HCT116 (cell line): ENCODE results near the gene GDI1.

ENCODE experiments used
- EGR1 ChIP-seq: IDR thresholded peaks from 2 replicates; pipeline ENCODE4 v1.6.1; 2012; ENCODE audit warnings: low read depth
- EZH2 ChIP-seq: fragments of 200-600 bp; sonication (generic); IDR thresholded peaks from 2 replicates; pipeline ENCODE4 v1.6.1; 2017; ENCODE audit warnings: antibody characterized with exemption, mixed run types
- EZH2phosphoT487 ChIP-seq: fragments of 200-600 bp; IDR thresholded peaks from 2 replicates; pipeline ENCODE4 v1.6.1; 2018; ENCODE audit warnings: antibody characterized with exemption, borderline replicate concordance
- JUND ChIP-seq: IDR thresholded peaks from 2 replicates; pipeline ENCODE4 v1.6.1; 2012
- MAX ChIP-seq: IDR thresholded peaks from 2 replicates; pipeline ENCODE4 v1.6.1; 2012
- RAD21 ChIP-seq: IDR thresholded peaks from 2 replicates; pipeline ENCODE4 v1.6.1; 2012; ENCODE audit warnings: low read depth, mild to moderate bottlenecking
- SP1 ChIP-seq: IDR thresholded peaks from 2 replicates; pipeline ENCODE4 v1.6.1; 2012; ENCODE audit warnings: low read depth
- TCF7L2 ChIP-seq: IDR thresholded peaks from 2 replicates; pipeline ENCODE4 v1.7.0; 2011; ENCODE audit warnings: borderline replicate concordance, inconsistent platforms; ENCODE audit not compliant: insufficient read depth, insufficient read length; ENCODE audit errors: extremely low read depth
- ZNF274 ChIP-seq: fragments of 200-500 bp; sonication (Bioruptor generic); IDR thresholded peaks from 2 replicates; pipeline ENCODE4 v1.6.1; 2014; ENCODE audit warnings: mild to moderate bottlenecking, low read depth, low read length, inconsistent platforms
- TF ChIP-seq, protein P1 (sequence below), 3 experiments: fragments of 200-600 bp in 1 of 3; sonication (generic) in 1 of 3; IDR thresholded peaks in 2 of 3; conservative IDR thresholded peaks in 1 of 3; 2 replicates each; pipeline ENCODE4 v1.5.1; 2012 to 2017; ENCODE audit warnings: low read depth in 2 of 3, low read length in 2 of 3, antibody characterized with exemption in 1 of 3, borderline replicate concordance in 1 of 3, control low read depth in 1 of 3, mild to moderate bottlenecking in 1 of 3, mixed read lengths in 1 of 3, mixed run types in 1 of 3, moderate library complexity in 1 of 3; ENCODE audit not compliant: insufficient read depth in 1 of 3
- TF ChIP-seq, protein P2 (sequence below): IDR thresholded peaks from 2 replicates; pipeline ENCODE4 v1.6.1; 2011; ENCODE audit warnings: mild to moderate bottlenecking, low read length, moderate library complexity; ENCODE audit not compliant: insufficient replicate concordance; ENCODE audit errors: extremely low read depth

DNA sequence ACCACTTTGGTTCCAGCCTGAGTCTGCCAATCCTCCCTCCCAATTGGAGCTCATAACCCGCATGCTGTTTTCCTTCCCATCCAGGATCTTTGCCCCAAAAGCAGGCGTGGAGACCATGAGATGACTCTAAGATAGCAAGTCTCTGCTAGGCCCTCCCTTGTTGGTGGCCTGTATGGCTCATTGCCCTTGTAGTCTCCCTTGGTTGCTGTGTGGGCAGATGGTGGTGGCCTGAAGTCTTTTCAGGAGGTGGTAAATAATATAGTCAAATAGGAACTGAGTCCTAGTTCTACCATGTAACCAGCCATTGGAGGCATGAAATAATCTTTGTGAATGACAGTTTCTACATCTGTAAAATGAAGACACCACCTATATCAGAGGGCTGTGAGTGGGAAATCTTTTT lies 7.2 kb upstream of the GDI1 start:
- TF ChIP-seq SP1 (no peak), TCF7L2 (no peak), EZH2 (no peak), EGR1 (no peak), MAX (no peak), ZNF274 (no peak), RAD21 (no peak), JUND (no peak), EZH2phosphoT487 (no peak)
- TF ChIP-seq, protein P1, sequence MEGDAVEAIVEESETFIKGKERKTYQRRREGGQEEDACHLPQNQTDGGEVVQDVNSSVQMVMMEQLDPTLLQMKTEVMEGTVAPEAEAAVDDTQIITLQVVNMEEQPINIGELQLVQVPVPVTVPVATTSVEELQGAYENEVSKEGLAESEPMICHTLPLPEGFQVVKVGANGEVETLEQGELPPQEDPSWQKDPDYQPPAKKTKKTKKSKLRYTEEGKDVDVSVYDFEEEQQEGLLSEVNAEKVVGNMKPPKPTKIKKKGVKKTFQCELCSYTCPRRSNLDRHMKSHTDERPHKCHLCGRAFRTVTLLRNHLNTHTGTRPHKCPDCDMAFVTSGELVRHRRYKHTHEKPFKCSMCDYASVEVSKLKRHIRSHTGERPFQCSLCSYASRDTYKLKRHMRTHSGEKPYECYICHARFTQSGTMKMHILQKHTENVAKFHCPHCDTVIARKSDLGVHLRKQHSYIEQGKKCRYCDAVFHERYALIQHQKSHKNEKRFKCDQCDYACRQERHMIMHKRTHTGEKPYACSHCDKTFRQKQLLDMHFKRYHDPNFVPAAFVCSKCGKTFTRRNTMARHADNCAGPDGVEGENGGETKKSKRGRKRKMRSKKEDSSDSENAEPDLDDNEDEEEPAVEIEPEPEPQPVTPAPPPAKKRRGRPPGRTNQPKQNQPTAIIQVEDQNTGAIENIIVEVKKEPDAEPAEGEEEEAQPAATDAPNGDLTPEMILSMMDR (IDR thresholded peaks at IDR 0.05 in 2 of 3, conservative IDR thresholded peaks at IDR 0.05 in 1 of 3; ENCODE audit: borderline replicate concordance in 1 of 3, insufficient read depth in 1 of 3, low read depth in 2 of 3, low read length in 2 of 3) = no peak
- TF ChIP-seq, protein P2, sequence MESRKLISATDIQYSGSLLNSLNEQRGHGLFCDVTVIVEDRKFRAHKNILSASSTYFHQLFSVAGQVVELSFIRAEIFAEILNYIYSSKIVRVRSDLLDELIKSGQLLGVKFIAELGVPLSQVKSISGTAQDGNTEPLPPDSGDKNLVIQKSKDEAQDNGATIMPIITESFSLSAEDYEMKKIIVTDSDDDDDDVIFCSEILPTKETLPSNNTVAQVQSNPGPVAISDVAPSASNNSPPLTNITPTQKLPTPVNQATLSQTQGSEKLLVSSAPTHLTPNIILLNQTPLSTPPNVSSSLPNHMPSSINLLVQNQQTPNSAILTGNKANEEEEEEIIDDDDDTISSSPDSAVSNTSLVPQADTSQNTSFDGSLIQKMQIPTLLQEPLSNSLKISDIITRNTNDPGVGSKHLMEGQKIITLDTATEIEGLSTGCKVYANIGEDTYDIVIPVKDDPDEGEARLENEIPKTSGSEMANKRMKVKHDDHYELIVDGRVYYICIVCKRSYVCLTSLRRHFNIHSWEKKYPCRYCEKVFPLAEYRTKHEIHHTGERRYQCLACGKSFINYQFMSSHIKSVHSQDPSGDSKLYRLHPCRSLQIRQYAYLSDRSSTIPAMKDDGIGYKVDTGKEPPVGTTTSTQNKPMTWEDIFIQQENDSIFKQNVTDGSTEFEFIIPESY = no peak
